AG04449 (cell line): ENCODE results near the gene SLC8B1.

ENCODE experiments used
- CTCF ChIA-PET: fragments of 350-600 bp; formaldehyde crosslinking; extraction: SDS; loops from one replicate; lab custom pipeline; 2021; ENCODE audit warnings: antibody characterized with exemption; lab: Yijun Ruan, JAX
- POLR2A ChIA-PET: fragments of 400-600, 350-600 bp; formaldehyde crosslinking; extraction: SDS; loops from one replicate; lab custom pipeline; 2020; ENCODE audit warnings: antibody characterized with exemption, inconsistent platforms; lab: Yijun Ruan, JAX
- DNase-seq: peaks from one replicate; pipeline ENCODE4 v3.0.0-alpha.2; 2010; ENCODE audit warnings: low read depth, low spot score
- H3K4me3 ChIP-seq: 2 replicates; pipeline ENCODE4 v1.5.1; 2011; ENCODE audit warnings: low read depth, mild to moderate bottlenecking, control low read depth, low read length
- CTCF ChIP-seq: IDR thresholded peaks from one replicate; pipeline ENCODE4 v1.5.1; 2011; ENCODE audit warnings: mild to moderate bottlenecking, moderate library complexity, low read length, control low read depth, inconsistent platforms; ENCODE audit not compliant: insufficient read depth; ENCODE audit errors: missing control alignments

SLC8B1 gene

GRCh38 chr12:113297621-113298471 lies 37.1 kb downstream of the SLC8B1 start:
- DNase-seq, result no peak
- H3K4me3 ChIP-seq, result no peak overlapping the region
- POLR2A ChIA-PET, result no interaction called here
- TF ChIP-seq CTCF, result no peak
- CTCF ChIA-PET, result interaction anchor here (3.8 kb wide), 1 partner anchor 14 kb away, joined by 24 read pairs; no protein-coding TSS in a partner anchor

GRCh38 chr12:113297214-113297587 lies 37.7 kb downstream of the SLC8B1 start:
- no peak for TF ChIP-seq CTCF
- ChIA-PET POLR2A (no interaction called here), CTCF (interaction anchor here (3.8 kb wide), 1 partner anchor 14 kb away, joined by 24 read pairs; no protein-coding TSS in a partner anchor)
- DNase-seq, result no peak
- no peak overlapping the region for H3K4me3 ChIP-seq

- DNase-seq, result no peak
- POLR2A ChIA-PET, result no interaction called here
- CTCF ChIA-PET, result no interaction called here
- no peak overlapping the region for H3K4me3 ChIP-seq
- no peak for TF ChIP-seq CTCF
These were observed 38.2 kb downstream of the SLC8B1 start for GRCh38 chr12:113296557-113297213.

GRCh38 chr12:113295886-113296556 lies 38.9 kb downstream of the SLC8B1 start:
- POLR2A ChIA-PET, result no interaction called here
- CTCF ChIA-PET, result no interaction called here
- DNase-seq, result no peak
- no peak overlapping the region for H3K4me3 ChIP-seq
- no peak for TF ChIP-seq CTCF

- POLR2A ChIA-PET, result interaction anchor here (0.6 kb wide), 1 partner anchor 47 kb away, joined by 3 read pairs; no protein-coding TSS in a partner anchor
These were observed 41.8 kb downstream of the SLC8B1 start for GRCh38 chr12:113293100-113293499.

More at GRCh38 chr12:113293100-113293499, 41.8 kb downstream of the SLC8B1 start:
- no peak for TF ChIP-seq CTCF
- CTCF ChIA-PET, result interaction anchor here (0.7 kb wide), 1 partner anchor 26 kb away, joined by 3 read pairs; no protein-coding TSS in a partner anchor
- DNase-seq, result no peak
- H3K4me3 ChIP-seq, result no peak overlapping the region
